Esophagus muscularis mucosa (tissue), 4 donors: ENCODE measurements around the gene ARHGAP11A. TPM values are rescaled to one million over a fixed set of nuclear protein-coding genes. Genes with fewer than 3 reads are reported as not detected.
A peak's percentile ranks its signal among the peaks of the same experiment; 100 is the strongest.

Experiments used
- DNase-seq: peaks from one replicate; pipeline ENCODE4 v3.0.0-alpha.2; 2017; ENCODE audit errors: extremely low spot score
- H3K27ac ChIP-seq, 4 donors: fragments of 200-600 bp; sonication (generic); replicated peaks in 1 of 4; 1 replicate in 3 of 4; 2 replicates in 1 of 4; pipeline ENCODE4 v1.5.1; 2016 to 2019; ENCODE audit warnings: mild to moderate bottlenecking in 1 of 4
- H3K27me3 ChIP-seq, 4 donors: fragments of 200-600 bp; sonication (generic); one replicate each; pipeline versions ENCODE4 v1.5.1 to v1.6.0; 2016 to 2019
- H3K36me3 ChIP-seq, 4 donors: fragments of 200-600 bp; sonication (generic); one replicate each; pipeline ENCODE4 v1.5.1; 2016 to 2019
- H3K4me1 ChIP-seq, 4 donors: fragments of 200-600 bp; sonication (generic); one replicate each; pipeline ENCODE4 v1.5.1; 2016 to 2019
- H3K4me3 ChIP-seq, 4 donors: fragments of 200-600 bp; sonication (generic); 1 replicate in 2 of 4; 2 replicates in 2 of 4; pipeline ENCODE4 v1.5.1; 2016 to 2019; ENCODE audit warnings: mild to moderate bottlenecking in 4 of 4, moderate library complexity in 1 of 4
- H3K9me3 ChIP-seq, 4 donors: fragments of 200-600 bp; sonication (generic); 1 replicate in 3 of 4; 2 replicates in 1 of 4; pipeline ENCODE4 v1.5.1; 2016 to 2019
- EP300 ChIP-seq: sonication (generic); formaldehyde crosslinking; IDR thresholded peaks from one replicate; pipeline ENCODE4 v1.6.1; 2017; ENCODE audit warnings: antibody characterized with exemption
- POLR2A ChIP-seq: fragments of 450-650 bp; IDR thresholded peaks from one replicate; pipeline ENCODE4 v1.6.1; 2017; ENCODE audit warnings: antibody characterized with exemption, moderate library complexity, mild to moderate bottlenecking, low read depth
- POLR2AphosphoS5 ChIP-seq, 2 donors: sonication (generic); formaldehyde crosslinking; IDR thresholded peaks; one replicate each; pipeline ENCODE4 v1.6.1; 2017; ENCODE audit warnings: antibody characterized with exemption in 2 of 2
- WGBS: methylation state at CpG from one replicate; pipeline ENCODE4 v1.1.5; 2018; 5-methylcytosine and 5-hydroxymethylcytosine counted together
- intact Hi-C: fragments of 100-400 bp; cut with DNase I; formaldehyde crosslinking; loops from one replicate; pipeline ENCODE4 v1.15.1; 2023
- total RNA-seq, 4 donors: library from RNA; depleted of rRNA; stranded (reverse); fragments of >200 nt; gene quantifications; one replicate each; pipeline versions ENCODE4 v1.1.0 to v1.2.1, GENCODE V29; 2016
- TF ChIP-seq, protein P1 (sequence below), 3 experiments: fragments of 200-600 bp in 2 of 3; fragments of 450-650 bp in 1 of 3; sonication (generic) in 2 of 3; IDR thresholded peaks; one replicate each; pipeline ENCODE4 v1.5.1; 2017 to 2019; ENCODE audit warnings: antibody characterized with exemption in 3 of 3, mild to moderate bottlenecking in 2 of 3, moderate library complexity in 1 of 3

The ARHGAP11A gene
- total RNA-seq, 4 donors from 2014 or later = 0.78 to 1.3 (median 0.91) TPM

DNA sequence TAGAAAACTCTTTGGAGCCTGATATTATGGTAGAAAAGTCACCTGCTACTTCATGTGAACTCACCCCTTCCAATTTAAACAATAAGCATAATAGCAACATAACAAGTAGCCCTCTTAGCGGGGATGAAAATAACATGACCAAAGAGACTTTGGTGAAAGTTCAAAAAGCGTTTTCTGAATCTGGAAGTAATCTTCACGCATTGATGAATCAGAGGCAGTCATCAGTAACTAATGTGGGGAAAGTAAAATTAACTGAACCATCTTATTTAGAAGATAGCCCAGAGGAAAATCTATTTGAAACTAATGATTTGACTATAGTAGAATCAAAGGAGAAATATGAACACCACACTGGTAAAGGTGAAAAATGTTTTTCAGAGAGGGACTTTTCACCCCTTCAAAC lies 21.1 kb downstream of the ARHGAP11A start:
- 97% methylated on average over 3 of the region's 3 CpGs for WGBS
- H3K27ac ChIP-seq = no peak overlapping the region
- H3K27me3 ChIP-seq = peaks cover 0 to 1% (median under 1%) of the 10 kb centered on the region in 4 donors
- no peaks in the 10 kb centered on the region for H3K9me3 ChIP-seq
- H3K36me3 ChIP-seq = no peaks in the 10 kb centered on the region
- no peak overlapping the region for H3K4me3 ChIP-seq
- no peak for DNase-seq
- TF ChIP-seq EP300 (no peak), POLR2AphosphoS5 (IDR thresholded peaks at IDR 0.05) (no peak), POLR2A (no peak)
- TF ChIP-seq, protein P1, sequence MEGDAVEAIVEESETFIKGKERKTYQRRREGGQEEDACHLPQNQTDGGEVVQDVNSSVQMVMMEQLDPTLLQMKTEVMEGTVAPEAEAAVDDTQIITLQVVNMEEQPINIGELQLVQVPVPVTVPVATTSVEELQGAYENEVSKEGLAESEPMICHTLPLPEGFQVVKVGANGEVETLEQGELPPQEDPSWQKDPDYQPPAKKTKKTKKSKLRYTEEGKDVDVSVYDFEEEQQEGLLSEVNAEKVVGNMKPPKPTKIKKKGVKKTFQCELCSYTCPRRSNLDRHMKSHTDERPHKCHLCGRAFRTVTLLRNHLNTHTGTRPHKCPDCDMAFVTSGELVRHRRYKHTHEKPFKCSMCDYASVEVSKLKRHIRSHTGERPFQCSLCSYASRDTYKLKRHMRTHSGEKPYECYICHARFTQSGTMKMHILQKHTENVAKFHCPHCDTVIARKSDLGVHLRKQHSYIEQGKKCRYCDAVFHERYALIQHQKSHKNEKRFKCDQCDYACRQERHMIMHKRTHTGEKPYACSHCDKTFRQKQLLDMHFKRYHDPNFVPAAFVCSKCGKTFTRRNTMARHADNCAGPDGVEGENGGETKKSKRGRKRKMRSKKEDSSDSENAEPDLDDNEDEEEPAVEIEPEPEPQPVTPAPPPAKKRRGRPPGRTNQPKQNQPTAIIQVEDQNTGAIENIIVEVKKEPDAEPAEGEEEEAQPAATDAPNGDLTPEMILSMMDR (IDR thresholded peaks at IDR 0.05) = no peak
- intact Hi-C loops = no loop called here
- peaks cover 0 to 2% (median under 1%) of the 10 kb centered on the region in 4 donors for H3K4me1 ChIP-seq

DNA sequence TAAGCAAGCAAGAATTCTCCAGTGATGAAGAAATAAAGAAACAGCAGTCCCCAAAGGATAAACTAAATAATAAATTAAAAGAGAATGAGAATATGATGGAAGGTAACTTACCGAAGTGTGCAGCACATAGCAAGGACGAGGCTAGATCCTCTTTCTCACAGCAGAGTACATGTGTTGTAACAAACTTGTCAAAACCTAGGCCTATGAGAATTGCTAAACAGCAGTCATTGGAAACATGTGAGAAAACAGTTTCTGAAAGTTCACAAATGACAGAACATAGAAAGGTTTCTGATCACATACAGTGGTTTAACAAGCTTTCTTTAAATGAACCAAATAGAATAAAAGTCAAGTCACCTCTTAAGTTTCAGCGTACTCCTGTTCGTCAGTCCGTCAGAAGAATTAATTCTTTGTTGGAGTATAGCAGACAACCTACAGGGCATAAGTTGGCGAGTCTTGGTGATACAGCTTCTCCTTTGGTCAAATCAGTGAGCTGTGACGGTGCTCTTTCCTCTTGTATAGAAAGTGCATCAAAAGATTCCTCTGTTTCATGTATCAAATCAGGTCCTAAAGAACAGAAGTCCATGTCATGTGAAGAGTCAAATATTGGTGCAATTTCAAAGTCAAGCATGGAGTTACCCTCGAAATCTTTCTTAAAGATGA lies 21.7 kb downstream of the ARHGAP11A start:
- Histone ChIP-seq H3K9me3 (no peaks in the 10 kb centered on the region), H3K4me3 (no peak overlapping the region), H3K27me3 (peaks cover 0 to 8% (median 2%) of the 10 kb centered on the region in 4 donors), H3K36me3 (no peaks in the 10 kb centered on the region), H3K4me1 (peaks cover 0 to 7% (median 6%) of the 10 kb centered on the region in 4 donors), H3K27ac (no peak overlapping the region)
- no peak for DNase-seq
- TF ChIP-seq EP300 (no peak), POLR2A (no peak), POLR2AphosphoS5 (IDR thresholded peaks at IDR 0.05) (no peak)
- TF ChIP-seq, protein P1 (IDR thresholded peaks at IDR 0.05) = no peak
- intact Hi-C loops = no loop called here
- 90% methylated on average over 8 of the region's 8 CpGs for WGBS

DNA sequence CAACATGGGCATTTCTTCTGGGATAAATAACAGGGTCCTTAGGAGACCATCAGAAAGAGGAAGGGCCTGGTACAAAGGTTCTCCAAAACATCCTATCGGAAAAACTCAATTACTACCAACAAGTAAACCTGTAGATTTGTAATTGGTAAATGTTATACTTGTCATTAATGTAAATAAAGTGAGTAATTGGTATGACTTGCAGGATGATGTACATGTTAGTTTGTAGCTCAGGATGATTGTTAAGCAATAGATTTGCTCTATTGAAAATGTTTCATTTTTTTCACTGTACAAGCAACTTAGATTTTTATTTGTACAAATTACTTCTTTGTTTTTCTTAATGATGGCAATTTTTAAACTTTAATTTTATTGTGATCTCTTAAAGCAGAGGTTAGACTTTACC lies 22.4 kb downstream of the ARHGAP11A start:
- H3K36me3 ChIP-seq = no peaks in the 10 kb centered on the region
- H3K9me3 ChIP-seq = no peaks in the 10 kb centered on the region
- no peak overlapping the region for H3K4me3 ChIP-seq
- WGBS = 88% methylated on average over 1 of the region's 1 CpG
- H3K27ac ChIP-seq = no peak overlapping the region
- TF ChIP-seq POLR2AphosphoS5 (IDR thresholded peaks at IDR 0.05) (no peak), POLR2A (no peak), EP300 (no peak)
- TF ChIP-seq, protein P1 (IDR thresholded peaks at IDR 0.05) = no peak
- H3K4me1 ChIP-seq = peaks cover 0 to 7% (median 6%) of the 10 kb centered on the region in 4 donors
- no peak for DNase-seq
- peaks cover 0 to 14% (median 2%) of the 10 kb centered on the region in 4 donors for H3K27me3 ChIP-seq
- intact Hi-C loops = no loop called here

DNA sequence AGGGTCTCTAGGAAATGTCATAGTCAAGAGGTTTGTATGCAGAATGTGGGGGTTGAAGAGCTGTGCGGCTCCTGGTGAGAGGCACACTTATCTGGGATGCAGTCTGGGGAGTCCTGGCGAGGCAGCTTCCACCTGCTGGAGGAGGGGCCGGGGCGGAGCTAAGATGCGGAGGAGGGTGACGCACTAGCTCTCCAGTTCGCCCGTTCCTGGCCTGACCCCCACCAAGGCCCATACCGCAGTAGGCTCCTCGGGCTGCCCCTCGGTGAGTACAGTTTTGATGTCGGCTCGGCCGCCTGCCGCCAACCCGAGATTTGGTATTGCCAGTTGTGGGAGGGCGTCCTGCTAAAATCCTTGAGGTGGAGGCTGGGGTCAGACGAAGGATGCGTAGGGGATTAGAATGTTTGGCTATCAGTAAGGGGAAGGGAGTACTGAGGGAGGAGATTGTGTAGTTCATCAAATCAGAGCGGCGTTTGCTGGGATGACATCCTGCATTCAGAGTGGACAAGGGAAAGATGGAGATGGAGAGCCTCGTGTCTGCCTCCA lies 26.3 kb downstream of the ARHGAP11A start, which contains the start of gene SCG5:
TSS of gene SCG5 (plus strand) at position 194 of the 543 bp plus-strand sequence. CDS start 1,883 bp downstream, outside the sequence.
- WGBS = 32% methylated on average over 19 of the region's 22 CpGs
- no peaks in the 10 kb centered on the region for H3K36me3 ChIP-seq
- H3K27me3 ChIP-seq = peaks cover 0 to 23% (median 2%) of the 10 kb centered on the region in 4 donors
- intact Hi-C loops = no loop called here
- peak within 1 kb of the TSS; percentile 14 to 42 (median 23) for H3K4me3 ChIP-seq
- H3K9me3 ChIP-seq = no peaks in the 10 kb centered on the region
- no peak for TF ChIP-seq POLR2AphosphoS5 (IDR thresholded peaks at IDR 0.05)
- no peak for TF ChIP-seq POLR2A
- TF ChIP-seq, protein P1 (IDR thresholded peaks at IDR 0.05) = no peak
- no peak for TF ChIP-seq EP300
- peaks cover 0 to 7% (median 6%) of the 10 kb centered on the region in 4 donors for H3K4me1 ChIP-seq
- DNase-seq = no peak
- no peak within 1 kb of the TSS for H3K27ac ChIP-seq
